KOPT-K1 (cell line): ENCODE measurements around the gene FBXO36.

Source experiments
- H3K27ac ChIP-seq: fragments of 200-600 bp; sonication (generic); 2 replicates; pipeline ENCODE4 v1.5.1; 2016; ENCODE audit warnings: antibody characterized with exemption, mild to moderate bottlenecking, low read depth, low read length; ENCODE audit not compliant: poor library complexity, severe bottlenecking
- H3K36me3 ChIP-seq: fragments of 200-600 bp; sonication (generic); 2 replicates; pipeline ENCODE4 v1.5.1; 2017; ENCODE audit warnings: antibody characterized with exemption, mild to moderate bottlenecking, low read length, moderate library complexity; ENCODE audit not compliant: insufficient read depth
- H3K9me3 ChIP-seq: fragments of 200-600 bp; sonication (generic); 2 replicates; pipeline ENCODE4 v1.5.1; 2017; ENCODE audit warnings: antibody characterized with exemption, low read length, mild to moderate bottlenecking; ENCODE audit not compliant: insufficient read depth, poor library complexity, severe bottlenecking

FBXO36 gene

GRCh38 chr2:229974266-229974665 lies 52.0 kb downstream of the FBXO36 start:
- H3K36me3 ChIP-seq, result no peaks in the 10 kb centered on the region
- H3K9me3 ChIP-seq, result no peaks in the 10 kb centered on the region
- no peak overlapping the region for H3K27ac ChIP-seq

DNA sequence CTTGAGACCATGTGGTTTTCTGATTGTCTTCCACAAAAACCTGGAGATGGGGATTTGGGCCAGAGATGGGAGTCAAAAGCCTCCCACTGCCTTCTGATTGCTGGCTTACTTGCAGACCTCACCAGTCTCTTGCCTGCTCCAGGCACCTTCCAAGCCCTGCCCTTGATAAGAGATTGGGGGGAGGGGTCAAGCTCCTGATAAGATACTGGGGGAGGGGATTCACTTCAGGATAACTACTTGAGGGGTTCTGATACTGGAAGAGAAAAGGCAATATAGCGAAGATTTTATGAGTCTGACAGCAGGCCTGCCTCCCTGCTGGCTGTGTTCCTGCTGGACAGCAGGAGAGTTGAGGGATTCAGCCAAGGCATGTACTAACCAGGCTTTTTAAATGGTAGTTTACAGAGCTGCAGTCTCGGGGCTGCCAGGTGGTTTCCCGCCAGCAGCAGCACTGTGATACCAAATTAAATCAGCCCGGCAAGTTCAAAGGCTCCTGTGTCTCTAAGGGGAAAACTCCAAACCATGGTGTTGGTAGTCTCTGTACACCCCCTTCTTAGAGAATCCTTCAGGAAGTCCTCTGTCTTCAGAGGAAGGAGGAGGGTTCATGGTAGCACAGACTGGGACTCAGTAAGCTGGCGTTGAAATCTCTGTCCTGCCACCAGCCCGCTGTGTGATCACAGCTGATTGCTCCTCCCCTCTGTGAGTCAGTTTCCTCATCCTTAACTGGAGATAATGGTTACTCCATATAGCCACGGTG lies 58.3 kb downstream of the FBXO36 start:
- H3K36me3 ChIP-seq, result no peaks in the 10 kb centered on the region
- no peaks in the 10 kb centered on the region for H3K9me3 ChIP-seq
- H3K27ac ChIP-seq, result no peak overlapping the region

- Histone ChIP-seq H3K27ac (no peak overlapping the region), H3K36me3 (no peaks in the 10 kb centered on the region), H3K9me3 (no peaks in the 10 kb centered on the region)
These were observed 70.9 kb downstream of the FBXO36 start for GRCh38 chr2:229993236-229993635.

GRCh38 chr2:229996320-229996719 lies 74.0 kb downstream of the FBXO36 start:
- Histone ChIP-seq H3K9me3 (no peaks in the 10 kb centered on the region), H3K27ac (no peak overlapping the region), H3K36me3 (no peaks in the 10 kb centered on the region)

GRCh38 chr2:229997565-229997964 lies 75.3 kb downstream of the FBXO36 start:
- Histone ChIP-seq H3K9me3 (no peaks in the 10 kb centered on the region), H3K27ac (no peak overlapping the region), H3K36me3 (no peaks in the 10 kb centered on the region)

DNA sequence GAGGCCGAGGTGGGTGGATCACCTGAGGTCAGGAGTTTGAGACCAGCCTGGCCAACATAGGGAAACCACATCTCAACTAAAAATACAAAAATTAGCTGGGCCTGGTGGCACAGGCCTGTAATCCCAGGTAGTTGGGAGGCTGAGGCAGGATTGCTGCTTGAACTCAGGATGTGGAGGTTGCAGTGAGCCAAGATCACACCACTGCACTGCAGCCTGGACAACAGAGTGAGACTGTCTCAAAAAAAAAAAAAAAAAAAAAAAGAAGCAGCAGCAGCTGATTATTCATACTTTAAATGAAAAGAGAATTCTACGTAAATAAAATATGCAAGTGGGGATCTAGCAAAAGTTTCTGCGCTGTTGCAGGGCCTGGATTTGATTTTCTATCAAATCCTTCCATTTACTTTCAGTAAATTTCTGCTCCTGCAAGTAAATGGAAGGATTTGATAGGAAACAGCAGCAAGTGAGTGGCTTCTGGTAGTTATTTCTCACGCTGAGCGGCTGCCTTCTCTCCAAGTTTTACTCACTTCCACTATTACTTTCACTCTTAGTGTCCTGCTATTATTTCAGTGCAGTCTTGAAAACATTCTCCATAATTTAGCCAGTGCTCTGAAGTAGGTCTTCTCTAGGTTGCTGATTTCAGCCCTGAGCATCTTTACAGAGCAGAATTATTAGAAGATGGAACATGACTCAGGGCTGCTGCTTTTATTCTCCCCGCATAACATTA lies 78.0 kb downstream of the FBXO36 start:
- Histone ChIP-seq H3K36me3 (no peaks in the 10 kb centered on the region), H3K27ac (no peak overlapping the region)

GRCh38 chr2:230007931-230008707 lies 85.8 kb downstream of the FBXO36 start:
- Histone ChIP-seq H3K36me3 (no peaks in the 10 kb centered on the region), H3K9me3 (no peaks in the 10 kb centered on the region), H3K27ac (no peak overlapping the region)

More for the DNA sequence above, 78.0 kb downstream of the FBXO36 start:
- no peaks in the 10 kb centered on the region for H3K9me3 ChIP-seq

DNA sequence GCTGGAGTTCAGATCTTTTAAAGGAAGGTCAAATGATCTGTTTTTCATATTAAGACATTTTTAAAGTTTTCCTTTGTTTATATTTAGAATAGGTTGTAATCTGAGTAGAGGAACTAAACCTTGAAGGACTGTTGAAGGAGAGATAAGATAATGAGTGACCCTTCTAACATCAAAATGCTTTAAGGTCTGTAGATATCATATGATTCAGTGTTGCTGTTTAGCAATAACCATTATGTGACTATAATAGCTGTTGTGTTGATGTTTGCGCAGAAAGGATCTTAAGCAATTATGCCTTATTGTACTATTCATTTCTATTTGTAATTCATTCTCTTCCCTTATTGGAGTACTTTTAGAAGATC lies 86.4 kb downstream of the FBXO36 start:
- Histone ChIP-seq H3K27ac (no peak overlapping the region), H3K36me3 (no peaks in the 10 kb centered on the region), H3K9me3 (no peaks in the 10 kb centered on the region)

- H3K27ac ChIP-seq, result no peak overlapping the region
- no peaks in the 10 kb centered on the region for H3K36me3 ChIP-seq
- no peaks in the 10 kb centered on the region for H3K9me3 ChIP-seq
These were observed 88.2 kb downstream of the FBXO36 start for GRCh38 chr2:230010501-230010900.

DNA sequence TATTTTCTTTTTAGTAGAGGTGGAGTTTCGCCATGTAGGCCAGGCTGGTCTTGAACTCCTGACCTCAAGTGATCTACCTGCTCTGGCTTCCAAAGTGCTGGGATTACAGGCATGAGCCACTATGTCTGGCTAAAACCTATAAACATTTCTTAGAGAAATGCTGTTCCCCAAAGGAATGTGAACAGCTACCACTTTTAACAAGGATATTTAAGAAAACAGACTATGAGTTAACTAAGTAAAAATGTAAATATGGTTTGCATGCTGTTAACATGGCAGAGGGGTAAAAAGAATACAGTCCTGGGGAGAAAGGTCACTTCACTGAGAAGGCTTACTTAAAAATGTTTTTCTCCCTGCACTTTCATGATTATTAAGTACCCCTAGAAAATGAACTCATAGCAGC lies 89.3 kb downstream of the FBXO36 start:
- H3K27ac ChIP-seq, result no peak overlapping the region
- H3K9me3 ChIP-seq, result no peaks in the 10 kb centered on the region
- no peaks in the 10 kb centered on the region for H3K36me3 ChIP-seq

DNA sequence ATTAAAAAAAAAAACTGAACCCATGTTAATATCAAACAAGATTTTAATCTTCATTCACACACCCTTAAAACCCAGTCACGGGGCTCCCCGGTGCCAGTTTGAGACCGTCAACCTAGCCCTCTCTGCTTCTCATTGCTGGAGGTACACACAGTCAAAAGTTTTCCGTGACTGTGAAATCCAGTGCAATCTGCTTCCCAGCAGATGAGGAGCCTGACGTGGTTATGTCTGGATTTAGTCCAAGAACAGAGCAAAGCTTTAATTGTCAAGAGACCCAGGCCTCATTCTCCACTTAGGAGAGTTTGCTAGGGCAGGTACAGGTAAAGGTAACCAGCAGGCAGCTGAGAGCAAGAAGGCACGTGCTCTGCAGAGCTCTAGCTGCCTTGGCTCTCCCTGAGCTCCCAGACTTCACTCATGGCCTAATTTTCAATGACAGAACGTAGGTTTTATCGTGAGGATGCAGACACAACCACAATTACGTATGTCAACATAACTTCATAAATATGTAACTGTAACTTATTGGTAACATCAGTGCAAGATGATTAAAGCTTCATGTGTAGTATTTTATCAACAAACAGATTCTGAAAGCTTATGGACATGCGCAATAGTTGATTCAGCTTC lies 90.1 kb downstream of the FBXO36 start:
- Histone ChIP-seq H3K27ac (no peak overlapping the region), H3K9me3 (no peaks in the 10 kb centered on the region), H3K36me3 (no peaks in the 10 kb centered on the region)

DNA sequence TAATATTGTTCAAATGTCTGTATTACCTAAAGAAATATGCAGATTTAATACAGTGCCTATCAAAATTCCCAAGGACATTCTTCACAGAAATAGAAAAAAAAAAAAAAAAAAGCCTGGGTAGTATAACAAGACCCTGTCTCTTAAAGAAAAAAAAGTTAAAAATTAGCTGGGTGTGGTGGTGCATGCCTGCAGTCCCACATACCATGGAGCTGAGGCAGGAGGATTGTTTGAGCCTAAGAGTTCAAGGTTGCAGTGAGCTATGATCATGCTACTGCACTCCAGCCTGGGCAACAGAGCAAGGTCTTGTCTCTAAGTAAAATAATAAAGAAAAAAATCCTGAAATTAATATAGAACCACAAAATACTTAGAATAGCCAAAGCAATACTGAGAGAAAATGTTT lies 94.5 kb downstream of the FBXO36 start:
- Histone ChIP-seq H3K9me3 (no peaks in the 10 kb centered on the region), H3K27ac (no peak overlapping the region), H3K36me3 (no peaks in the 10 kb centered on the region)

DNA sequence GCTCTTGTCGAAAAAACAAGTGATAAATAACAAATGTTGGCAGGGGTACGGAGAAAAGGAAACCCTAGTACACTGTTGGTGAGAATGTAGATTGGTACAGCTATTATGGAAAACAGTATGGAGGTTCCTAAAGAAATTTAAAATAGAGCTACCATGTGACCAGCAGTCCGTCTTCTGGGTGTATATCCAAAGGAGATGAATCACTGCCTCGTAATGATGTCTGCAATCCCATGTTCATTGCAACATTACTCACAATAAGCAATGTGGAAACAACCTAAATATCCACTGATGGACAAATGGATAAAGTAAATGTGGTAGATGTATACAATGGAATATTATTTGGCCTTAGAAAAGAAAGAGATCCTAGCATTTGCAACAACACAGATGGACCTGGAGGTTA lies 95.8 kb downstream of the FBXO36 start:
- H3K36me3 ChIP-seq, result no peaks in the 10 kb centered on the region
- H3K9me3 ChIP-seq, result no peaks in the 10 kb centered on the region
- H3K27ac ChIP-seq, result no peak overlapping the region

DNA sequence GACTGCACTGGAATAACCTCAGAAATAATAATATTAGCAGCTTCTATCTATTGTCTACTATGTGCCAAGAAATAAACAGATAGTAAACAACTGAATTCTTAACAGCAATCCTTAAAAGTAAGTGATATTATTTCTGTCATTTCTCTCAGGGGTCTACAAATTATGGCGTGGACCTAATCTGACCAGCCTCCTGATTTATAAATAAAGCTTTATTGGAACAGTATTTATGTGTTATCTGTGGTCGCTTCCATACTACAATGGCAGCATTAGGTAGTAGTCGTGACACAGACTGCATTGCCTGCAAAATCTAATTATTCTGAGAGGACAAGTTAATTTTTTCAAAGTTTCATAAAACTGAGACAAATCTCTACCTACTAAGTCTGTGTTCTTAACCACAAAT lies 97.4 kb downstream of the FBXO36 start:
- H3K27ac ChIP-seq, result no peak overlapping the region
- H3K9me3 ChIP-seq, result no peaks in the 10 kb centered on the region
- H3K36me3 ChIP-seq, result no peaks in the 10 kb centered on the region

DNA sequence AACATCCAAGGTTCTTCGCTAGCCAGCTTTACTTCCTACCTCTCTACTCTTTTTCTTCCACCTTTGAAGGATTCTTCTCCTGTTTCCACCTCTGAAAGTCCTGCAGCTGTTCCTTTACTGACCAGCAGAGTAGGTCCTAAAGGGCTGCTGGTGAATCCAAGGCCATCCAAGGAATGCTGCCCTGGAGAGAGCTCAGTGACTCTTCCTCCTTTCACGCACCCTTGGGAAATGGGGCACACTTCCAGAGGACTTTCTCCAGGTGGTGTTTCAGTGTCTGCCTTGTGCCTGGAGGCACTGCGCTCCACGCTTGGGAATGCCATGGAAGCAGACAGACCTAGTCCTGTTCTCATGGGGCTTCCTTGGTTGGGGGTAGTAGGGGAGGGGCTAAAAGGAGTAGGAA lies 101.0 kb downstream of the FBXO36 start:
- H3K9me3 ChIP-seq, result no peaks in the 10 kb centered on the region
- no peak overlapping the region for H3K27ac ChIP-seq
- no peaks in the 10 kb centered on the region for H3K36me3 ChIP-seq
